ENCODE measurements around the gene INPP5A. TPM values are rescaled to one million over a fixed set of nuclear protein-coding genes. Genes with fewer than 3 reads are reported as not detected.

The INPP5A gene
- total RNA-seq, 1 experiment from 2014 or later: 22.6 TPM

DNA sequence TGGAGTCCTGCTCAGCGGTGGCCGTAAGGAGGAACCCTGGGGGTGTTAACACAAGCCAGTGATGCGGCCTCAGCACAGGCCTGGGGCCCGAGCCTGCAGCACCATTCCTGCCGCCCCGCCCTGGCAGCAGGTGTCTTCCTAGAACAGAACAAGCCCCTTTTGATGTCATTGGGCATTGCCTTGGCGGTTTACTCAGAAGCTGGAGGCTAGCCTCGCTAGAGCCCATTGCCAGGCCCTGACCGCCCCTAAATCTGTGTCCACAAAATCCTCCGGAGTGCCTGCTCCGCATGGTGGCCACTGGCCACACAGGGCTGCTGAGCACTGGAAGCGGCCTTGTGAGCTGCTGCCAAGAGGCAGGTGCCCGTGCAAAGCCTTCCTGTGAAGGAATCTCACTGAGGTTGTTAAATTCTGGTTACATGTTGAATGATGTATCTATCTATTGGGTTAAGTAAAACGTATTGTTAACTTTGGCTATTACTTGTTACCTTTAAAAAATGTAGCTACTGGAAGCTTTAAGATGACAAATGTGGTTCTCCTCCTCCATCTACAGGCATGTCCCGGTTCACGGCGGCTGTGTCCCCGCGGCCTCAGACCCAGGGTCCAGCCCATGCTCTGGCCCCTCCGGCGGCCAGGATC, 1.2 kb upstream of the INPP5A start:
- intact Hi-C loops (cut with micrococcal nuclease): loop anchor here (5.0 kb wide), 1 partner anchor 79 kb away; no protein-coding TSS in a partner anchor
- H3K9me3 ChIP-seq (ENCODE audit: low read length): no peaks in the 10 kb centered on the region
- H4K20me1 ChIP-seq (ENCODE audit: low read length): peaks cover 20% of the 10 kb centered on the region
- no peaks in the 10 kb centered on the region for H3K9me2 ChIP-seq (replicated peaks; ENCODE audit: low read length)
- H3K36me3 ChIP-seq (ENCODE audit: low read depth, low read length): no peaks in the 10 kb centered on the region
- H3F3A ChIP-seq (ENCODE audit: low read length, unreplicated experiment): no peaks in the 10 kb centered on the region
- peak overlapping the region; percentile 69 for H3K4me3 ChIP-seq (ENCODE audit: low read length)
- ATAC-seq: peak; percentile 2
- H2AFZ ChIP-seq (ENCODE audit: low read length): peak overlapping the region; percentile 50
- peaks cover 76% of the 10 kb centered on the region for H3K4me1 ChIP-seq (ENCODE audit: insufficient read depth, low read length)
- H3K27me3 ChIP-seq (ENCODE audit: low read length): no peaks in the 10 kb centered on the region
- TF ChIP-seq EZH2 (IDR thresholded peaks at IDR 0.05; ENCODE audit: low read length, unreplicated experiment): no peak
- no peak for TF ChIP-seq CTCF (conservative IDR thresholded peaks at IDR 0.05; ENCODE audit: low read depth, low read length)
- no peak for TF ChIP-seq EZH2phosphoT487 (IDR thresholded peaks at IDR 0.05; ENCODE audit: borderline replicate concordance, low read length)
- peak overlapping the region; percentile 24; the same call in 1 of the 2 replicates for H3K27ac ChIP-seq (ENCODE audit: low read length)
- peak; percentile 33 for DNase-seq
- H3K79me2 ChIP-seq (ENCODE audit: low read length): peaks cover 54% of the 10 kb centered on the region
- BruUV-seq (replicated peaks): TSS peak; percentile 70
- POLR2A ChIA-PET (ENCODE audit: unreplicated experiment): no interaction called here
- H3K9ac ChIP-seq (ENCODE audit: low read length): peak overlapping the region; percentile 73
- H3K4me2 ChIP-seq (ENCODE audit: low read length): peak overlapping the region; percentile 98
- CTCF ChIA-PET: no interaction called here

DNA sequence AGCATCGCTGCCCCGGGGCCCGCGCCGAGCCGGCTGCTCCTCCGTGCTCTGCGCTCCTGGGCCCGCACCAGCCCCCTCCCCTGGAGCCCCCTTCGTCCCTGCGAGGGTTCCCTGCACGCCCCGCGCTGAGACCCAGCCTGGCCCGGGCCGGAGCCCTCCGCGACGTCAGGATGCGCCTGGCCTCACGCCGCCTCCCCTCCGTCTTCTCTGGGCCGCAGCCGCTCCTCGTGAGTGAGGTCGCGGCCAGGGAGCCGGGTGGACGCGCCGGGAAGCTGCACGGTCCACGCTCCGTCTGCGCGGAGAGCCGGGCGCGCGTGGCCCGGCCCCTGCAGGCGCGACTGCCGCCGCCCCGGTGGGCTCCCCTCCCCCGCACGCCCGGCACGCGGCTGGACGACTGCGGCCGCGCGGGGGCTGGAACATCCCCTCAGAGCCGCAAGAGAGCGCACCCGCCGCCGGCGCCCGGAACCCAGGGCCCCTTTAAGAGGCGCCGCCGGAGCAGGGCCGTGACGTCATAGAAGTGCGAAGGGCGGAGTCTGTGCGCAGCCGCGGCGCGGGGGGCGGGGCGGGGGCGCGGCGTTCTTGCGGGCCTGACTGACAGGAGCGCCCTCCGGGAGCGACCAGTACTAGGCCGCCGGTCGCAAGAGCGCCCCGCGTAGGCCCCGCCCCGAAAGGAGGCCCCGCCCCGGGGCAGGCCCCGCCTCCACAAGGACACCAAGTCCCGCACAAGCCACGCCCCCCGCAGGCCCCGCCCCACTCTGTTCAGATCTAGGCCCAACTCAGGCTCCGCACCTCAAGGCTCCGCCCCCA, 507 bp upstream of the INPP5A start:
- POLR2A ChIA-PET (ENCODE audit: unreplicated experiment): no interaction called here
- TF ChIP-seq EZH2phosphoT487 (IDR thresholded peaks at IDR 0.05; ENCODE audit: borderline replicate concordance, low read length): no peak
- TF ChIP-seq EZH2 (IDR thresholded peaks at IDR 0.05; ENCODE audit: low read length, unreplicated experiment): no peak
- TF ChIP-seq CTCF (conservative IDR thresholded peaks at IDR 0.05; ENCODE audit: low read depth, low read length): no peak
- Histone ChIP-seq H3K4me3 (ENCODE audit: low read length) (peak overlapping the region; percentile 69), H3F3A (ENCODE audit: low read length, unreplicated experiment) (no peaks in the 10 kb centered on the region), H3K9me3 (ENCODE audit: low read length) (no peaks in the 10 kb centered on the region), H3K36me3 (ENCODE audit: low read depth, low read length) (no peaks in the 10 kb centered on the region), H2AFZ (ENCODE audit: low read length) (peak overlapping the region; percentile 50), H3K27me3 (ENCODE audit: low read length) (no peaks in the 10 kb centered on the region), H3K27ac (ENCODE audit: low read length) (peak overlapping the region; percentile 24; the same call in 1 of the 2 replicates), H3K9ac (ENCODE audit: low read length) (peak overlapping the region; percentile 73), H3K79me2 (ENCODE audit: low read length) (peaks cover 62% of the 10 kb centered on the region), H4K20me1 (ENCODE audit: low read length) (peaks cover 20% of the 10 kb centered on the region), H3K4me1 (ENCODE audit: insufficient read depth, low read length) (peaks cover 71% of the 10 kb centered on the region), H3K9me2 (replicated peaks; ENCODE audit: low read length) (no peaks in the 10 kb centered on the region), H3K4me2 (ENCODE audit: low read length) (peak overlapping the region; percentile 98)
- CTCF ChIA-PET: no interaction called here
- ATAC-seq: peak; percentile 65
- intact Hi-C loops (cut with micrococcal nuclease): loop anchor here (1.0 to 5.0 kb wide), 2 partner anchors 35 to 80 kb away; no protein-coding TSS in a partner anchor
- peak; percentile 97 for DNase-seq
- no TSS peak for BruUV-seq (replicated peaks)

All from PC-3 (cell line).